ENCODE measurements around the gene NOL6.
A peak's percentile ranks its signal among the peaks of the same experiment; 100 is the strongest.
"Not testable (repeated sequence)": the region's sequence is repeated elsewhere in the genome, so short reads cannot be mapped to it uniquely, and the experiment has no call there.

The NOL6 gene

GRCh38 chr9:33506626-33507370 lies 33.1 kb upstream of the NOL6 start:
- TF ChIP-seq CTCF (conservative IDR thresholded peaks at IDR 0.05; ENCODE audit: low read depth), result no peak
- DNase-seq (ENCODE audit: low spot score), result peak; percentile 45
- peak overlapping the region; percentile 79 for H3K27ac ChIP-seq
- POLR2A ChIA-PET (ENCODE audit: low non-redundant PET), result no interaction called here
- CTCF ChIA-PET, result no interaction called here

- H3K27ac ChIP-seq, result no peak overlapping the region
- ChIA-PET CTCF (no interaction called here), POLR2A (ENCODE audit: low non-redundant PET) (no interaction called here)
- peak; percentile 52 for TF ChIP-seq CTCF (conservative IDR thresholded peaks at IDR 0.05; ENCODE audit: low read depth)
- DNase-seq (ENCODE audit: low spot score), result no peak
Observed at GRCh38 chr9:33498387-33498786, 24.7 kb upstream of the NOL6 start.

GRCh38 chr9:33493819-33494218 lies 20.1 kb upstream of the NOL6 start:
- H3K27ac ChIP-seq; POLR2A ChIA-PET (ENCODE audit: low non-redundant PET); DNase-seq (ENCODE audit: low spot score): not testable (repeated sequence)
- CTCF ChIA-PET, result interaction anchor here (0.9 kb wide), 1 partner anchor 27 kb away, joined by 3 read pairs; no protein-coding TSS in a partner anchor

GRCh38 chr9:33489066-33489465 lies 15.3 kb upstream of the NOL6 start:
- CTCF ChIA-PET, result interaction anchor here (1.0 kb wide), 1 partner anchor 28 kb away, joined by 3 read pairs; no protein-coding TSS in a partner anchor

DNA sequence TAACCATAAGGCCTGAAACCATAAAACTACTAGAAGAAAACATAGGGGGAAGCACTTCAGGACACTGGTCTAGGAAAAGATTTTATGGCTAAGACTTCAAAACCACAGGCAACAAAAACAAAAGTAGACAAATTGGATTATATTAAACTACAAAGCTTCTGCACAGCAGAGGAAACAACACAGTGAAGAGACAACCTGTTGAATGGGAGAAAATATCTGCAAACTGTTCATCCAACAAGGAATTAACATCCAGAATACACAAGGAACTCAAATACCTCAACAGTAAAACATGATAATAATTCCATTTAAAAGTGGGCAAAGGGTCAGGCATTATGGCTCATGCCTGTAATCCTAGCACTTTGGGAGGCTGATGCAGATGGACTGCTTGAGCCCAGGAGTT lies 11.6 kb upstream of the NOL6 start:
- CTCF ChIA-PET; DNase-seq (ENCODE audit: low spot score); H3K27ac ChIP-seq; POLR2A ChIA-PET (ENCODE audit: low non-redundant PET): not testable (repeated sequence)

More at GRCh38 chr9:33489066-33489465, 15.3 kb upstream of the NOL6 start:
- TF ChIP-seq CTCF (conservative IDR thresholded peaks at IDR 0.05; ENCODE audit: low read depth), result no peak
- no peak for DNase-seq (ENCODE audit: low spot score)
- POLR2A ChIA-PET (ENCODE audit: low non-redundant PET), result no interaction called here
- H3K27ac ChIP-seq, result no peak overlapping the region

GRCh38 chr9:33480976-33481375 lies 7.3 kb upstream of the NOL6 start:
- no peak for DNase-seq (ENCODE audit: low spot score)
- no peak overlapping the region for H3K27ac ChIP-seq
- ChIA-PET CTCF (interaction anchor here (0.6 kb wide), 1 partner anchor 92 kb away, joined by 3 read pairs; no protein-coding TSS in a partner anchor), POLR2A (ENCODE audit: low non-redundant PET) (no interaction called here)
- TF ChIP-seq CTCF (conservative IDR thresholded peaks at IDR 0.05; ENCODE audit: low read depth), result no peak

- ChIA-PET POLR2A (ENCODE audit: low non-redundant PET) (interaction anchor here (0.7 kb wide), 1 partner anchor 239 kb away, joined by 3 read pairs; no protein-coding TSS in a partner anchor), CTCF (interaction anchor here (0.6 kb wide), 1 partner anchor 93 kb away, joined by 3 read pairs; no protein-coding TSS in a partner anchor)
- no peak for TF ChIP-seq CTCF (conservative IDR thresholded peaks at IDR 0.05; ENCODE audit: low read depth)
- DNase-seq (ENCODE audit: low spot score), result no peak
- H3K27ac ChIP-seq, result no peak overlapping the region
Observed at GRCh38 chr9:33480106-33480505, 6.4 kb upstream of the NOL6 start.
